Endodermal cell (in vitro differentiated cells): ENCODE results near the gene CCNK. TPM values are rescaled to one million over a fixed set of nuclear protein-coding genes. Genes with fewer than 3 reads are reported as not detected.

Experiments
- DNase-seq: peaks from one replicate; pipeline ENCODE4 v3.0.0-alpha.2; 2017
- H3K27ac ChIP-seq: 2 replicates; pipeline ENCODE4 v1.5.1; 2013; ENCODE audit warnings: mild to moderate bottlenecking, low read depth, low read length, moderate library complexity
- H3K27me3 ChIP-seq: 2 replicates; pipeline ENCODE4 v1.6.1; 2013; ENCODE audit warnings: mild to moderate bottlenecking, low read length, moderate library complexity; ENCODE audit not compliant: insufficient read depth, control insufficient read depth, poor library complexity, severe bottlenecking
- H3K36me3 ChIP-seq: 2 replicates; pipeline ENCODE4 v1.7.0; 2013; ENCODE audit warnings: mild to moderate bottlenecking, low read length, moderate library complexity; ENCODE audit not compliant: control insufficient read depth, insufficient read depth
- H3K4me1 ChIP-seq: one replicate; pipeline ENCODE4 v1.7.0; 2013; ENCODE audit warnings: low read length; ENCODE audit not compliant: control insufficient read depth, insufficient read depth
- H3K4me3 ChIP-seq: 2 replicates; pipeline ENCODE4 v1.5.1; 2013; ENCODE audit warnings: mild to moderate bottlenecking, low read length, moderate library complexity
- H3K9ac ChIP-seq: 2 replicates; pipeline ENCODE4 v1.6.1; 2013; ENCODE audit warnings: mild to moderate bottlenecking, low read length, moderate library complexity; ENCODE audit not compliant: poor library complexity, severe bottlenecking; ENCODE audit errors: extremely low read depth
- H3K9me3 ChIP-seq: 2 replicates; pipeline ENCODE4 v1.6.1; 2013; ENCODE audit warnings: mild to moderate bottlenecking, low read length, moderate library complexity; ENCODE audit not compliant: control insufficient read depth
- H3K27ac Mint-ChIP-seq: 2 replicates; pipeline ENCODE4 v1.8.0; 2020; ENCODE audit warnings: mixed read lengths
- H3K27me3 Mint-ChIP-seq: 2 replicates; pipeline ENCODE4 v1.8.0; 2021; ENCODE audit warnings: mild to moderate bottlenecking, mixed read lengths; ENCODE audit not compliant: insufficient read depth
- H3K36me3 Mint-ChIP-seq: 2 replicates; pipeline ENCODE4 v1.8.0; 2020; ENCODE audit warnings: low read depth, mixed read lengths
- H3K4me1 Mint-ChIP-seq: 2 replicates; pipeline ENCODE4 v1.8.0; 2020; ENCODE audit warnings: mixed read lengths
- H3K4me3 Mint-ChIP-seq: 2 replicates; pipeline ENCODE4 v1.8.0; 2020; ENCODE audit warnings: mild to moderate bottlenecking, moderate library complexity, mixed read lengths
- H3K9me3 Mint-ChIP-seq: 2 replicates; pipeline ENCODE4 v1.8.0; 2020; ENCODE audit warnings: mild to moderate bottlenecking, mixed read lengths
- WGBS, 2 experiments: methylation state at CpG; one replicate each; pipeline versions ENCODE4 v1.1.5 to v1.1.7; 2013; ENCODE audit warnings: missing lambda C conversion rate in 2 of 2, mixed read lengths in 1 of 2; ENCODE audit not compliant: insufficient coverage in 1 of 2, insufficient read length in 1 of 2; 5-methylcytosine and 5-hydroxymethylcytosine counted together
- total RNA-seq, 2 donors: library from RNA; stranded (reverse); fragmentation: NEBNext Ultra II Directional in 1 of 2; extraction: Animal tissue kit (Norgen Biotek cat#: 25700) in 1 of 2; gene quantifications; 2 replicates in 1 of 2; 3 replicates in 1 of 2; pipeline ENCODE4 v1.2.1, GENCODE V29; 2021
- TF ChIP-seq, protein P1 (sequence below): fragments of 200-600 bp; sonication (generic); conservative IDR thresholded peaks from 2 replicates; pipeline ENCODE4 v1.5.0; 2021; ENCODE audit warnings: antibody characterized with exemption, mild to moderate bottlenecking

Gene CCNK
- total RNA-seq, 2 donors from 2014 or later, result 71.5 to 77.1 TPM

DNA sequence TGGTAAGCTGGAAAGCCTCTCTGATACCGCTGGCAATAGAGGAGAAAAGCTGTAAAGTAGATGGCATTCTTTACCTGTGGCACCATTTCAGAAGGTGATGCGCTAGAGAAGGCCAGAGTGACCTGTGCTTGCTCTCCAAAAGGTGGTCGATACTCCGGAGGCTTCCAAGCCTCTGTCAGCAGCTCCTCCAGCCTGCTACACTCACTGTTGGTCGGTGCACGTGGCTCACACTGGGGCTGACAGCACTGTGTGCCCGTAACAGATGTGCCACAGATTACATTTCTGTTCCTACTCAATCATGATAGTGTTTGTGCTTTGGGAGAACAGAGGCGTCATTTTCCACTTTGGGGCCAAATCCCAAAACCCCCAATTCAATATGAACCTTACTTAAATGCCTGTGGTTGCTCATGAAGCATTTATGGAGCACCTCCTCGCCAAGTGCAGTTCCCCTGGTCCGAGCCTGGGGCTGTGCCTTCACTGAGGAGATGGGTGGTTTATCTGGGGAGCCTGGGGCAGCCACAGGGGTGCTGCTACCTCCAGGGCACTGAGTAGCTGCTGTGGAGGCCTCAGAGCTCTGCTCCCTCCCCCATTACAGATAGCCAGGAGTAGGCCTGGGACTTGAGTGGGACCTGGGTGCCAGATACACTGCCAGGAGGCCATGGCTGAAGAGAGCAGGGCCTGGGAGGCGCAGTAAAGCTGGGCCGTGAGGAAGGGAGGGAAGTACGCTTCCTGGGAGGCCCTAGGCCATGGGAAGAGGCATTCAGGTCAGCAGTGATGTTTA lies 26.8 kb downstream of the CCNK start:
- peaks cover 65% of the 10 kb centered on the region for H3K36me3 Mint-ChIP-seq
- H3K27ac Mint-ChIP-seq, result peak overlapping the region; percentile 31
- Histone ChIP-seq H3K4me3 (no peak overlapping the region), H3K36me3 (peaks cover 82% of the 10 kb centered on the region), H3K9me3 (no peaks in the 10 kb centered on the region), H3K27ac (no peak overlapping the region), H3K9ac (no peak overlapping the region), H3K4me1 (no peaks in the 10 kb centered on the region), H3K27me3 (no peaks in the 10 kb centered on the region)
- H3K4me3 Mint-ChIP-seq, result no peak overlapping the region
- H3K9me3 Mint-ChIP-seq, result no peaks in the 10 kb centered on the region
- DNase-seq, result no peak
- TF ChIP-seq, protein P1, sequence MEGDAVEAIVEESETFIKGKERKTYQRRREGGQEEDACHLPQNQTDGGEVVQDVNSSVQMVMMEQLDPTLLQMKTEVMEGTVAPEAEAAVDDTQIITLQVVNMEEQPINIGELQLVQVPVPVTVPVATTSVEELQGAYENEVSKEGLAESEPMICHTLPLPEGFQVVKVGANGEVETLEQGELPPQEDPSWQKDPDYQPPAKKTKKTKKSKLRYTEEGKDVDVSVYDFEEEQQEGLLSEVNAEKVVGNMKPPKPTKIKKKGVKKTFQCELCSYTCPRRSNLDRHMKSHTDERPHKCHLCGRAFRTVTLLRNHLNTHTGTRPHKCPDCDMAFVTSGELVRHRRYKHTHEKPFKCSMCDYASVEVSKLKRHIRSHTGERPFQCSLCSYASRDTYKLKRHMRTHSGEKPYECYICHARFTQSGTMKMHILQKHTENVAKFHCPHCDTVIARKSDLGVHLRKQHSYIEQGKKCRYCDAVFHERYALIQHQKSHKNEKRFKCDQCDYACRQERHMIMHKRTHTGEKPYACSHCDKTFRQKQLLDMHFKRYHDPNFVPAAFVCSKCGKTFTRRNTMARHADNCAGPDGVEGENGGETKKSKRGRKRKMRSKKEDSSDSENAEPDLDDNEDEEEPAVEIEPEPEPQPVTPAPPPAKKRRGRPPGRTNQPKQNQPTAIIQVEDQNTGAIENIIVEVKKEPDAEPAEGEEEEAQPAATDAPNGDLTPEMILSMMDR, result no peak
- no peaks in the 10 kb centered on the region for H3K27me3 Mint-ChIP-seq
- peaks cover 6% of the 10 kb centered on the region for H3K4me1 Mint-ChIP-seq
- 92 to 97% methylated on average over 12 to 13 of the region's 13 CpGs for WGBS, 2 experiments

DNA sequence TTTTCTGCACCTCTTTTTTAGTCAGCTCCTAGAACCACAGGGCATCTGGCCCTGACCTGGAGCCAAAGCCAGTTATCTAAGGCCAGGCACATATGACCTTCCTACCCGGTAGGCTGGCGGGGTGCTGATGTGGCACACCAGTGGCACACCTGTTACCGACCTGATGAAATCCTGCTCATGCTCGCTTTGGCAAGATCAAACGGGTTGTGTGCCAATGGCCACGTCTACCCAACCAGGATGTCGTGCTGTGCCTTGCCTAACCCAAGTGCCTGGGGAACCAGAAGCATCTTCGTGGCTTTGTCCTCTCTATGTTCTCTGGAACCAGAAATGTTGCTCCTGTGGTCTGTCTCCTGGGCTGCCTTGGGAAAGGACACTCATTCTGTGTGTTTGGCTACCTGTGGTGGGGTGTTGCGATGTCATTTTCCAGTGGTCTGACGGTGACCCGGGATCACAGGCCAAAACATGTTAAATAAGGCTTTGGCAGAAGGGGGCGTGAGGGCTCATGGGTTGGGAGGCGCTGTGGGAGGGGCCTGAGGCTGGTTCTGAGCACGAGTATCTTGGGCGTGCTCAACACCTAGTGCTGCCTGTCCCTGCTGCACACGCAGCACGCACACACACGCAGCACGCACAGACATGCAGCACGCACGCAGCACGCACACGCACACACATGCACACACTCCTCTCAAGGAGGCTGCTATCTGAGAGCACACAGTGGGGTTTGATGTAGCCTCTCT lies 27.9 kb downstream of the CCNK start:
- Mint-ChIP-seq H3K36me3 (peaks cover 57% of the 10 kb centered on the region), H3K27ac (peak overlapping the region; percentile 72), H3K4me3 (no peak overlapping the region), H3K4me1 (peaks cover 3% of the 10 kb centered on the region), H3K27me3 (no peaks in the 10 kb centered on the region), H3K9me3 (no peaks in the 10 kb centered on the region)
- Histone ChIP-seq H3K4me3 (no peak overlapping the region), H3K9me3 (no peaks in the 10 kb centered on the region), H3K9ac (no peak overlapping the region), H3K27ac (no peak overlapping the region), H3K36me3 (peaks cover 72% of the 10 kb centered on the region), H3K27me3 (no peaks in the 10 kb centered on the region), H3K4me1 (no peaks in the 10 kb centered on the region)
- TF ChIP-seq, protein P1, result no peak
- DNase-seq, result peak; percentile 72
- WGBS, 2 experiments, result 90 to 91% methylated on average over 19 to 23 of the region's 23 CpGs

DNA sequence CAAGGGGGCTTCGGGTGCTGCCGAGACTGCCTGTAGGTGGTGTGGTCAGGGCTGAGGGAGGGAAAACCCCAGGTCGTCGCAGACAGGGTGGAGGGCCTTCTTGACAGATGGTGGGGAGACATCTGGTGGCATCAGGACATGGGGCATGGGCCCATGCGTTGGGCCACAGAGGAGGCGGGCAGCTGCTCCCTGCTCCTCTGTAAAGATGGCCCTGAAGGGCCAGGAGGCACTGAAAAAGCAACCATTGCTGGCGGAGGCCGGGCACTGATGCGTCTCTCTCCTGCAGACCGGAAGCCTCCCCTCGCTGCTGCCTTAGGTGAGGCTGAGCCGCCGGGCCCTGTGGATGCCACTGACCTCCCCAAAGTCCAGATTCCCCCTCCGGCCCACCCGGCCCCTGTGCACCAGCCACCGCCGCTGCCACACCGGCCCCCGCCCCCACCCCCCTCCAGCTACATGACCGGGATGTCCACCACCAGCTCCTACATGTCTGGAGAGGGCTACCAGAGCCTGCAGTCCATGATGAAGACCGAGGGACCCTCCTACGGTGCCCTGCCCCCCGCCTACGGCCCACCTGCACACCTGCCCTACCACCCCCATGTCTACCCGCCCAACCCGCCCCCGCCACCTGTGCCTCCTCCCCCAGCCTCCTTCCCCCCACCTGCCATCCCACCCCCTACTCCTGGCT lies 28.8 kb downstream of the CCNK start:
- no peaks in the 10 kb centered on the region for H3K27me3 Mint-ChIP-seq
- Histone ChIP-seq H3K4me1 (no peaks in the 10 kb centered on the region), H3K9me3 (no peaks in the 10 kb centered on the region), H3K9ac (no peak overlapping the region), H3K36me3 (peaks cover 69% of the 10 kb centered on the region), H3K27me3 (no peaks in the 10 kb centered on the region), H3K4me3 (no peak overlapping the region), H3K27ac (peak overlapping the region; percentile 10)
- H3K9me3 Mint-ChIP-seq, result no peaks in the 10 kb centered on the region
- H3K4me1 Mint-ChIP-seq, result peaks cover 3% of the 10 kb centered on the region
- TF ChIP-seq, protein P1, result no peak
- no peak overlapping the region for H3K4me3 Mint-ChIP-seq
- DNase-seq, result no peak
- H3K27ac Mint-ChIP-seq, result no peak overlapping the region
- WGBS, 2 experiments, result 97 to 100% methylated on average over 6 to 20 of the region's 27 CpGs
- peaks cover 50% of the 10 kb centered on the region for H3K36me3 Mint-ChIP-seq
